K562 (cell line): ENCODE data around the gene GAPDHS. TPM values are rescaled to one million over a fixed set of nuclear protein-coding genes. Genes with fewer than 3 reads are reported as not detected.

Experiments
- CBX2 ChIP-seq: fragments of 200-600 bp; sonication (generic); IDR thresholded peaks from one replicate; pipeline ENCODE4 v1.6.1; 2012; ENCODE audit warnings: mild to moderate bottlenecking, low read length, inconsistent platforms; ENCODE audit not compliant: insufficient read depth, poor library complexity, severe bottlenecking
- CEBPG ChIP-seq, 3 experiments: fragments of 200-800 bp in 1 of 3; sonication (Bioruptor generic) in 1 of 3; sonication (generic) in 1 of 3; formaldehyde crosslinking in 1 of 3; IDR thresholded peaks in 2 of 3; conservative IDR thresholded peaks in 1 of 3; 2 replicates each; pipeline versions ENCODE4 v1.6.1 to v1.8.0; 2016 to 2022; ENCODE audit warnings: missing compliant biosample characterization in 2 of 3, missing genetic modification characterization in 2 of 3, mild to moderate bottlenecking in 1 of 3, missing genetic modification reagents in 1 of 3
- ELK3 ChIP-seq: fragments of 450-650 bp; formaldehyde crosslinking; IDR thresholded peaks from 2 replicates; pipeline ENCODE4 v1.4.0; 2020; ENCODE audit warnings: mild to moderate bottlenecking
- ETS1 ChIP-seq: conservative IDR thresholded peaks from 2 replicates; pipeline ENCODE4 v1.6.1; 2011; ENCODE audit warnings: low read depth, mild to moderate bottlenecking, low read length; ENCODE audit not compliant: control insufficient read depth
- FOXP4 ChIP-seq: sonication (generic); formaldehyde crosslinking; IDR thresholded peaks from 2 replicates; pipeline ENCODE4 v1.8.0; 2022; ENCODE audit warnings: mild to moderate bottlenecking, missing genetic modification reagents, borderline replicate concordance
- HOXB6 ChIP-seq: fragments of 250-450 bp; sonication (Bioruptor Pico); IDR thresholded peaks from 2 replicates; pipeline ENCODE4 v1.5.1; 2022; ENCODE audit warnings: mild to moderate bottlenecking, borderline replicate concordance
- MTA1 ChIP-seq: fragments of 450-650 bp; IDR thresholded peaks from 2 replicates; pipeline ENCODE4 v1.6.1; 2017; ENCODE audit warnings: borderline replicate concordance
- NR2C2 ChIP-seq, 2 experiments: fragments of 200-800 bp in 1 of 2; sonication (Bioruptor generic) in 1 of 2; sonication (generic) in 1 of 2; formaldehyde crosslinking in 1 of 2; IDR thresholded peaks; 2 replicates each; pipeline versions ENCODE4 v1.6.1 to v1.8.0; 2016 to 2022; ENCODE audit warnings: mild to moderate bottlenecking in 1 of 2, missing compliant biosample characterization in 1 of 2, missing genetic modification characterization in 1 of 2, missing genetic modification reagents in 1 of 2
- NUFIP1 ChIP-seq: fragments of 450-650 bp; IDR thresholded peaks from 2 replicates; pipeline ENCODE4 v1.6.1; 2018; ENCODE audit not compliant: partially characterized antibody
- TAF15 ChIP-seq: fragments of 200-400 bp; formaldehyde crosslinking; IDR thresholded peaks from 2 replicates; pipeline ENCODE4 v1.6.1; 2017; ENCODE audit warnings: mild to moderate bottlenecking, low read depth, low read length, moderate library complexity
- VEZF1 ChIP-seq: fragments of 200-800 bp; sonication (Bioruptor generic); IDR thresholded peaks from 2 replicates; pipeline ENCODE4 v1.6.1; 2017; ENCODE audit warnings: missing genetic modification characterization, missing compliant biosample characterization
- ZMIZ1 ChIP-seq, 2 experiments: fragments of 150-350 bp in 1 of 2; IDR thresholded peaks; 2 replicates each; pipeline ENCODE4 v1.6.1; 2012 to 2016; ENCODE audit warnings: low read depth in 2 of 2, low read length in 2 of 2, mild to moderate bottlenecking in 1 of 2, moderate library complexity in 1 of 2
- ZNF184 ChIP-seq: sonication (generic); formaldehyde crosslinking; IDR thresholded peaks from 2 replicates; pipeline ENCODE4 v1.5.0; 2020; ENCODE audit warnings: missing genetic modification reagents
- ZNF444 ChIP-seq: fragments of 250-450 bp; sonication (Bioruptor Pico); IDR thresholded peaks from 2 replicates; pipeline ENCODE4 v1.4.0; 2020; ENCODE audit warnings: mild to moderate bottlenecking, moderate library complexity
- ZNF778 ChIP-seq: fragments of 450-650 bp; formaldehyde crosslinking; IDR thresholded peaks from 2 replicates; pipeline ENCODE4 v1.4.0; 2020; ENCODE audit warnings: mild to moderate bottlenecking, moderate library complexity
- polyA plus RNA-seq, 8 experiments: library from polyadenylated mRNA; depleted of rRNA in 4 of 8; stranded (reverse) in 5 of 8; unstranded in 3 of 8; fragments of >200 nt; fragmentation: Nextera tagmentation in 2 of 8; fragmentation: Illumina TruSeq in 1 of 8; extraction: Ambion mirVana in 2 of 8; extraction: Trizol in 1 of 8; gene quantifications; 2 replicates each; pipeline versions ENCODE4 v1.2.1 to v1.2.3, GENCODE V29; 2011 to 2014; ENCODE audit warnings: inconsistent platforms in 1 of 8, missing spikeins in 1 of 8
- total RNA-seq, 7 experiments: library from RNA; depleted of rRNA in 6 of 7; stranded (reverse); fragments of >200 nt in 6 of 7; fragmentation: Illumina TruSeq in 2 of 7; extraction: Trizol in 2 of 7; gene quantifications; 2 replicates each; pipeline versions ENCODE4 v1.2.1 to v1.2.3, GENCODE V29; 2011 to 2021; ENCODE audit warnings: low replicate concordance in 1 of 7

GAPDHS gene
- total and polyA plus RNA-seq, 9 of the 15 experiments (the other 6 are each of a cell fraction or from before 2014, with no cell fraction given): 0.08 to 0.12 TPM; not detected in 7

GRCh38 chr19:35513628-35514281 lies 19.5 kb upstream of the GAPDHS start, which contains the start of gene DMKN (continued):
- no peak for TF ChIP-seq CBX2
- no peak for TF ChIP-seq ETS1
- no peak for TF ChIP-seq ZNF184 (CRISPR knock-in tag)
- no peak for TF ChIP-seq MTA1
- TF ChIP-seq ELK3: no peak
- no peak for TF ChIP-seq ZMIZ1 (IDR thresholded peaks at IDR 0.05; ENCODE audit: low read depth in 2 of 2, low read length in 2 of 2)
- no peak for TF ChIP-seq FOXP4 (CRISPR knock-in tag)
- TF ChIP-seq CEBPG (CRISPR knock-in tag; IDR thresholded peaks at IDR 0.05): no peak
- peak in 1 of 2 experiments; percentile 22; a peak in 1 of 4 replicates for TF ChIP-seq CEBPG (tag; conservative IDR thresholded peaks at IDR 0.05 in 1 of 2, IDR thresholded peaks at IDR 0.05 in 1 of 2)
- TF ChIP-seq ZNF444: no peak
- TF ChIP-seq NR2C2 (CRISPR knock-in tag; IDR thresholded peaks at IDR 0.05): no peak
- TF ChIP-seq NR2C2 (tag; IDR thresholded peaks at IDR 0.05): no peak
- TF ChIP-seq VEZF1 (CRISPR knock-in tag): no peak
- TF ChIP-seq HOXB6 (CRISPR knock-in tag): no peak
- no peak for TF ChIP-seq ZNF778
- TF ChIP-seq NUFIP1: no peak
- no peak for TF ChIP-seq TAF15
